HEK293T (cell line): Measurements from ENCODE around the gene CFAP299.

ENCODE experiments used
- ELF4 ChIP-seq: fragments of 450-650 bp; IDR thresholded peaks from 2 replicates; pipeline ENCODE4 v1.6.1; 2017; ENCODE audit warnings: antibody characterized with exemption
- FOXM1 ChIP-seq: fragments of 450-650 bp; IDR thresholded peaks from 2 replicates; pipeline ENCODE4 v1.6.1; 2017; ENCODE audit warnings: mild to moderate bottlenecking, borderline replicate concordance
- LEF1 ChIP-seq: fragments of 450-650 bp; IDR thresholded peaks from 2 replicates; pipeline ENCODE4 v1.6.1; 2017; ENCODE audit warnings: mild to moderate bottlenecking, borderline replicate concordance
- NFRKB ChIP-seq: fragments of 450-650 bp; IDR thresholded peaks from 2 replicates; pipeline ENCODE4 v1.6.1; 2016; ENCODE audit warnings: mild to moderate bottlenecking, moderate library complexity
- SUZ12 ChIP-seq: fragments of 450-650 bp; IDR thresholded peaks from 2 replicates; pipeline ENCODE4 v1.6.1; 2016; ENCODE audit warnings: mild to moderate bottlenecking
- TF ChIP-seq, protein P1 (sequence below): fragments of 450-650 bp; IDR thresholded peaks from 2 replicates; pipeline ENCODE4 v1.6.1; 2016

DNA sequence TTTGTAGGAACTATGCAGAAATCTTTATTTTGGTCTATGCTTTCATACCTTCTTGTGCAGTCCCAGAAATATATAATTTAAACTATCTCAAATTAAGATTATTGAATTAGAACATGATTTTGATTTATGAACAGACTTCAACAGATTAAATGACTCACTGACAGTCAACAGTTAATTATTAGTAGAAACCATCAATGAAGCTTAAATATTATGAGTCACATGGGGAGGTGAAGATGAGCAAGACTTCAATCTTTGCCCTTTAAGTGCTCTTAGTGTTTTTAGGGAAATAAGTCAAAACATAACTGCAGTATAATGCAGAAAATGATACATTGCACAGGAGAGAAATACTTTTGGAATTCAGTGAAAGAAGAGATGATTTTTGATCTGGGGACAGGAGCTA, 613.5 kb downstream of the CFAP299 start:
- TF ChIP-seq, protein P1, sequence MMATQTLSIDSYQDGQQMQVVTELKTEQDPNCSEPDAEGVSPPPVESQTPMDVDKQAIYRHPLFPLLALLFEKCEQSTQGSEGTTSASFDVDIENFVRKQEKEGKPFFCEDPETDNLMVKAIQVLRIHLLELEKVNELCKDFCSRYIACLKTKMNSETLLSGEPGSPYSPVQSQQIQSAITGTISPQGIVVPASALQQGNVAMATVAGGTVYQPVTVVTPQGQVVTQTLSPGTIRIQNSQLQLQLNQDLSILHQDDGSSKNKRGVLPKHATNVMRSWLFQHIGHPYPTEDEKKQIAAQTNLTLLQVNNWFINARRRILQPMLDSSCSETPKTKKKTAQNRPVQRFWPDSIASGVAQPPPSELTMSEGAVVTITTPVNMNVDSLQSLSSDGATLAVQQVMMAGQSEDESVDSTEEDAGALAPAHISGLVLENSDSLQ: no peak
- TF ChIP-seq LEF1: no peak
- TF ChIP-seq NFRKB: no peak
- no peak for TF ChIP-seq SUZ12
- TF ChIP-seq ELF4: no peak
- TF ChIP-seq FOXM1: no peak
